GM12875 (cell line): Measurements from ENCODE around the gene PEX14.

Experiments used
- H3K4me3 ChIP-seq: one replicate; pipeline ENCODE4 v1.5.1; 2011; ENCODE audit warnings: low read depth, low read length, control low read depth
- CTCF ChIP-seq: IDR thresholded peaks from 2 replicates; pipeline ENCODE4 v1.5.1; 2011; ENCODE audit warnings: low read depth, mild to moderate bottlenecking, control low read depth, inconsistent platforms, low read length, moderate library complexity, borderline replicate concordance; ENCODE audit not compliant: insufficient read depth

The PEX14 gene

DNA sequence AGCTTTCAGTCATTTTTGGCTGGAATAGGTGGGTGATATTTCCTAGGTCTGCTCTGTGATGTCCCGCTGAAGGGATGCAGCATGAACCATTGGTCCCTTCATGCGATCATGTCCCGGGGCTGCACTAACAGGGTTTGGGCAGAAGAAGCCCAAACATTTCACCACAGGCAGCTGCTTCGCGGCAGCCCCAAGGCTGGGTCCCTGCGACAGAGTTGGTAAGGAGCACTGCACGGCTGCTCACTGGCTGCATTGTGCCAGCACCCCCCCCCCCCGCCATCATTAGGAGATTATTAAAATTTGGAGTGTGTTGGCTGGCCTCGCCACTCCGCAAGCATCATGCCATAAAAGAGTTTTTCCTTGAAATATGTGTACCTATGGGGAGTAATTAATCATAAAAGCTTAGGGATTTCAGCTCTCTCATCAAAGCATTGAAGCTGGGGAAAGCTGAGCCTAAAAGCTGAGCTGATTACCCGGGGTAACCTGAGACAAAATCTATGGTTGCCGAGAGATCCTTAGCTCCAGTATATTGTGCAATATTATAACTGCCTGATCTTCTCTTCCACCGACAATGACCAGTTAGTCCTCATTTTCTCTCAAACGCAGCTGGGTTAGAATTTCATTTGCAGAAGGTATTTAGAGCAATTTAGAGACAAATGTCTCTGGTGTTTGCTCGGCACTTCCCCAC lies 62.5 kb downstream of the PEX14 start:
- no peak overlapping the region for H3K4me3 ChIP-seq
- no peak for TF ChIP-seq CTCF

DNA sequence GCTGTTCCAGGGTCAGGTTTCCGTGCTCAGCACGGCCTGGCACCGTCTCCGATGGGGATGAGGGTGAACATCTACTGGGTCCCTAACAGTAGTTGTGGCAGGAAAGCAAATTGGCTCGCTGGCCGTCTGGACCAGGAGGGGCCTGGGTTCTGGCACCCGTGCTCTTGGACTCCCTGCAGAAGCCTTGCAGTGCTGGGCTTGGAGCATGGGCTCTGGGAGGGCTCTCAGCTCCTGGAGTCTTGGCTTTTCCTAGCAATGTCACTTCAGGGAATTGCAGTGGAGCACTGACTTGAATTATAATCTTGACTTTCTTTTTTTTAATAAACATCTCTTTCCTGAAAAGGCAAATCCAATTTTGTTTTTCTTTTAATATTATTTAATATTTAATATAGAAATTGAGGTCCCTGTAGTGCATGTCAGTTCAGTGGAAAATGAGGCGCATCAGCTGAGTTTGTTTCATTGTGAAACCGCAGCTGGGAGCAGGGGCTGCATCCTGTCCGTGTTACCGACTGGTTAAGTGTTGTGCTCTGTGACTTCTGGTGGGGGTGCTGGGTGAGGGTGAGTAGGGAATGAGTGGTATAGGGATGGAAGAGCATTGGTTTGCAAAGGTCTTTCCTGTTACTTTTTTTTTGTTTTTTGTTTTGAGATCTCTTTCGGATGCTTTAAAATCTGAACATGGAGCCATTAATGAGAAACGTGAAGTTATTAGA lies 64.1 kb downstream of the PEX14 start:
- H3K4me3 ChIP-seq, result no peak overlapping the region
- TF ChIP-seq CTCF, result no peak

DNA sequence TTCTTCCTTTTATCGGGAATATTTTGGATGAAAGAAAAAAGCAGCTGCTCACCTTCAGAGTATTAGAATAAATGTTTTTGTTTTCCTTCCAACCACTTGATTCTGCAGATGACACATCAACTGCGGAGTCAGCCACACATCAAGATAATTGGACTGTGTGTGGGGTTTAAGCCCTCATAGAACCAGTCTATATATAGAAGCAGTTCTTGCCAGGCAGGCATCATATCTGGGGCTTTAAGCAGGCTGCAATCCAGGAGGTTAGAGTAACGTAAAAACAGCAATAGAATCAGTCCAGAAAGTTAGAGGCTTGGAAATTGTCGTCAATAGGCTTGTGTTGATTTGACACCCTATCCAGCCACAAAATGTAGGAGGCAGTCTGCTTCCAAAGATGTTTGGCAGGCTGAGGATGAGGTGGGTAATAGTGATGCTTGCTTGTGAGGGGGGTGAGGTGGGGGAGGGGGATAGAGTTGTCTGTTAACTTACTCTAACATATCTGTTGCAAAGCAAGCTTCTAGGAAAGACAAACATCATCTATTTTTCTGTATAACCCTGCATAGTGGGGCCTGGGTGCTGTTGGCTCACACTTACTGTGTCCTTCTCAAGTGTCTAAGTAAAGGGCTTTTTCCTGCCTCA lies 64.8 kb downstream of the PEX14 start:
- TF ChIP-seq CTCF, result no peak
- H3K4me3 ChIP-seq, result no peak overlapping the region

DNA sequence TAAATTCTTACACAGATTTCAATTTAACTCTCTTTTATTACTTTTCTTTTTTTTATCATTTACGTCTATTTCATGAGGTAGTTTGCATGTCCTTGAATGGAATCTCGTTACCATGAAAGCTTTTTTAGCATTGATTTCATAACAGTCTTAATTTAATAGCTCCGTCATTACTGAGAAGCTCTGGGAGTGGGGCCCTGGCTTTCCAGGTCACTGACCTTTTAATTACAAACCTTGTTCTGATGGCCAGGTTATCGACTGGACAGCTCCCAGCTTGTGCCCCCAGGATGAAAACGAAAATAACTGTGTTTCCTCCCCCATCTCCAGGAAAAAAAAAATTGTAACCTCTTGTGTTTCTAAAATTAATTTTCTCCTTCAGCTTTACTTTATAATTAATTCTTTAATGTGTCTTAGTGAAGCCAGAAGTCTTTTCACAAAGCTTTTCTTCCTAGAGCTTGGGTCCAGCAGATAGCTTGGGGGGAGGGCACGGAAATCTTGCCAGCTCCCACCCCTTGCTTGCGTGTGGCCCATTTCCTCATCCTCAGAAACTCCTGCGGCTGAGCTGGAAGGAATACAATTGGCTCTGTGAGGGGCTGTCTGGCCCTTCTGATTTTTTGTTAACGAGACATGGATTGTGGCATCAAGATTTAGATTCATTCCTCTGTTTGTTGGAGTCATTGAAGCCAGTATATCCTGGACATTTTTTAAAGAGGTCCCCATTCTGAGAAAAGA lies 65.7 kb downstream of the PEX14 start:
- H3K4me3 ChIP-seq, result no peak overlapping the region
- TF ChIP-seq CTCF, result no peak

DNA sequence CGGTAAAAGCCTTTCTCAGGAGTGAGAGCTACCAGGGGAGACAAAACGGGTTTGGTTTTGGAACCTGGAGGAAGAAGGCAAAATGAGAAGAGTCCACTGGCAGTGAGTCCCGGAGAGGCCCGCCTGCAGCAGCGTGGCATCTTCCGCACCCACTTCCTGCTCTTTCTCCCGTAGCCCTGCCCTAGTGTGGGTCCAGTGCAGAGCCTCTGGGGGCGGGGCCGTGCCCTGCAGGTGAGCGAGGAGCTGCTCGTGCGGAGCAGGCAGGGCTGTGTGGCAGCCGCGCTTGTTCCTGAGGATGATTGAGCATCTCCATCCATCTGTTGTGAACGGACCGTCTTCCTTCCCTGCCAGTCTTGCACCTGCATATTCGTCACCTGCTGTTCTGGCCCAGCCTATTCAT lies 66.5 kb downstream of the PEX14 start:
- H3K4me3 ChIP-seq, result no peak overlapping the region
- TF ChIP-seq CTCF, result no peak

GRCh38 chr1:10544239-10544638 lies 69.5 kb downstream of the PEX14 start:
- TF ChIP-seq CTCF, result no peak
- H3K4me3 ChIP-seq, result no peak overlapping the region
